SK-N-SH (cell line): ENCODE results near the gene PSMC3IP. TPM values are rescaled to one million over a fixed set of nuclear protein-coding genes. Genes with fewer than 3 reads are reported as not detected.
"Not testable (repeated sequence)": the region's sequence is repeated elsewhere in the genome, so short reads cannot be mapped to it uniquely, and the experiment has no call there.

Experiments used
- CTCF ChIA-PET: fragments of 300-600, 350-600 bp; formaldehyde crosslinking; extraction: SDS; loops from one replicate; lab custom pipeline; 2021; lab: Yijun Ruan, JAX
- POLR2A ChIA-PET: fragments of 350-600 bp; sonication (Branson Sonifier 250); formaldehyde crosslinking; extraction: SDS; loops from one replicate; lab custom pipeline; 2020; ENCODE audit warnings: antibody characterized with exemption, inconsistent platforms; lab: Yijun Ruan, JAX
- DNase-seq: peaks from one replicate; pipeline ENCODE4 v3.0.0; 2012
- H2AFZ ChIP-seq: fragments of 200-600 bp; sonication (generic); 2 replicates; pipeline ENCODE4 v1.8.1; 2016; ENCODE audit warnings: antibody characterized with exemption, mild to moderate bottlenecking, low read depth
- H3F3A ChIP-seq: fragments of 200-600 bp; sonication (generic); replicated peaks from 2 replicates; pipeline ENCODE3; 2016; ENCODE audit warnings: antibody characterized with exemption, mild to moderate bottlenecking; ENCODE audit not compliant: insufficient read depth
- H3K27ac ChIP-seq, 2 experiments: fragments of 200-500 bp in 1 of 2; fragments of 200-600 bp in 1 of 2; sonication (Bioruptor generic) in 1 of 2; sonication (generic), shearing (Covaris generic) in 1 of 2; 2 replicates each; pipeline versions ENCODE4 v1.5.1 to v1.6.1; 2014 to 2016; ENCODE audit warnings: low read depth in 2 of 2, inconsistent platforms in 1 of 2, low read length in 1 of 2, mild to moderate bottlenecking in 1 of 2, mixed read lengths in 1 of 2
- H3K27me3 ChIP-seq: fragments of 200-600 bp; sonication (generic), shearing (Covaris generic); 2 replicates; pipeline ENCODE4 v1.6.1; 2016; ENCODE audit warnings: mixed run types; ENCODE audit not compliant: insufficient read depth
- H3K36me3 ChIP-seq, 2 experiments: fragments of 200-500 bp in 1 of 2; fragments of 200-600 bp in 1 of 2; sonication (Bioruptor generic) in 1 of 2; sonication (generic) in 1 of 2; replicated peaks in 1 of 2; 2 replicates each; pipeline versions ENCODE3 to v1.5.1; 2014 to 2016; ENCODE audit warnings: low read length in 1 of 2, mild to moderate bottlenecking in 1 of 2; ENCODE audit not compliant: insufficient read depth in 2 of 2, control insufficient read depth in 1 of 2
- H3K4me1 ChIP-seq, 2 experiments: fragments of 200-500 bp in 1 of 2; fragments of 200-600 bp in 1 of 2; sonication (Bioruptor generic) in 1 of 2; sonication (generic), shearing (Covaris generic) in 1 of 2; 2 replicates each; pipeline versions ENCODE4 v1.5.1 to v1.6.1; 2014 to 2016; ENCODE audit warnings: low read depth in 1 of 2, low read length in 1 of 2, mixed run types in 1 of 2; ENCODE audit not compliant: insufficient read depth in 2 of 2, control insufficient read depth in 1 of 2
- H3K4me2 ChIP-seq: fragments of 200-600 bp; sonication (generic), shearing (Covaris generic); 2 replicates; pipeline ENCODE4 v1.6.1; 2017; ENCODE audit warnings: mixed run types
- H3K4me3 ChIP-seq, 2 experiments: fragments of 200-500 bp in 1 of 2; fragments of 200-600 bp in 1 of 2; sonication (Bioruptor generic) in 1 of 2; sonication (generic), shearing (Covaris generic) in 1 of 2; 2 replicates each; pipeline versions ENCODE4 v1.5.1 to v1.8.1; 2014 to 2016; ENCODE audit warnings: low read depth in 2 of 2, inconsistent platforms in 1 of 2, low read length in 1 of 2, mild to moderate bottlenecking in 1 of 2, mixed read lengths in 1 of 2, moderate library complexity in 1 of 2
- H3K79me2 ChIP-seq: fragments of 200-600 bp; sonication (generic); 2 replicates; pipeline ENCODE4 v1.8.1; 2017; ENCODE audit warnings: mild to moderate bottlenecking; ENCODE audit not compliant: insufficient read depth
- H3K9ac ChIP-seq: fragments of 200-600 bp; sonication (generic); 2 replicates; pipeline ENCODE4 v1.6.1; 2017; ENCODE audit warnings: mixed run types
- H3K9me2 ChIP-seq: fragments of 200-600 bp; sonication (generic); 2 replicates; pipeline ENCODE4 v1.6.1; 2017; ENCODE audit warnings: mixed run types
- H3K9me3 ChIP-seq: fragments of 200-600 bp; sonication (generic); 2 replicates; pipeline ENCODE4 v1.6.1; 2017; ENCODE audit warnings: mixed run types, mild to moderate bottlenecking, moderate library complexity
- H4K20me1 ChIP-seq: fragments of 200-600 bp; sonication (generic); 2 replicates; pipeline ENCODE4 v1.6.1; 2017; ENCODE audit warnings: mild to moderate bottlenecking, mixed run types; ENCODE audit not compliant: insufficient read depth
- FOXM1 ChIP-seq: IDR thresholded peaks from 2 replicates; pipeline ENCODE4 v1.4.0; 2012; ENCODE audit warnings: low read depth, mild to moderate bottlenecking
- NFIC ChIP-seq: IDR thresholded peaks from 2 replicates; pipeline ENCODE4 v1.4.0; 2012; ENCODE audit warnings: borderline replicate concordance
- POLR2AphosphoS5 ChIP-seq: IDR thresholded peaks from 2 replicates; pipeline ENCODE4 v1.6.1; 2012; ENCODE audit warnings: low read depth, low read length
- WGBS: methylation state at CpG from one replicate; pipeline ENCODE4 v1.1.6; 2017; ENCODE audit warnings: low lambda C conversion rate; 5-methylcytosine and 5-hydroxymethylcytosine counted together
- polyA plus RNA-seq, 3 experiments: library from polyadenylated mRNA; depleted of rRNA; stranded (reverse); fragments of >200 nt; gene quantifications; 2 replicates each; pipeline ENCODE4 v1.2.3, GENCODE V29; 2012
- TF ChIP-seq, protein P1 (sequence below): fragments of 200-600 bp; sonication (generic); IDR thresholded peaks from 2 replicates; pipeline ENCODE4 v1.6.1; 2017; ENCODE audit warnings: antibody characterized with exemption, mild to moderate bottlenecking, moderate library complexity
- TF ChIP-seq, protein P2 (sequence below): IDR thresholded peaks from 2 replicates; pipeline ENCODE4 v1.4.0; 2012; ENCODE audit warnings: low read depth, borderline replicate concordance

PSMC3IP gene
- polyA plus RNA-seq, 1 of the 3 experiments (the other 2 are of a cell fraction) = 17.3 TPM

DNA sequence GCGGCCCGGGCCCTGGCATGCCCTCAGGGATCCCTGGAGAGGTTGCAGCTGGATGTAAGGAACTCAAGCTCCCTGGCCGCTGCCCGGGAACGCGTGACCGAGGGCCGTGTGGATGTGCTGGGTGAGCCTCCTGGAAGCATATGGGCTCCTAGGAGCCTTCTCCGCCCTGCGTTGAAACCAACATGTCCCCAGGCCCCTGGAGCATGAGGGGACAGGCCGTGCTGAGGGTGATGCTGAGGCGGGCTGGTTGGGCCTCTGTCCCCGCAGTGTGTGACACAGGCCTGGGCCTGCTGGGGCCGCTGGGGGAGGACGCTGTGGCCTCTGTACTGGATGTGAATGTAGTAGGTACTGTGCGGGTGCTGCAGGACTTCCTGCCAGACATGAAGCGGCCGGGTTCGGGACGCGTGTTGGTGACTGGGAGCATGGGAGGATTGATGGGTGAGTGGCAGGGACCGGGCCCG is 30.5 kb downstream of the PSMC3IP start (continued):
- TF ChIP-seq, protein P1, sequence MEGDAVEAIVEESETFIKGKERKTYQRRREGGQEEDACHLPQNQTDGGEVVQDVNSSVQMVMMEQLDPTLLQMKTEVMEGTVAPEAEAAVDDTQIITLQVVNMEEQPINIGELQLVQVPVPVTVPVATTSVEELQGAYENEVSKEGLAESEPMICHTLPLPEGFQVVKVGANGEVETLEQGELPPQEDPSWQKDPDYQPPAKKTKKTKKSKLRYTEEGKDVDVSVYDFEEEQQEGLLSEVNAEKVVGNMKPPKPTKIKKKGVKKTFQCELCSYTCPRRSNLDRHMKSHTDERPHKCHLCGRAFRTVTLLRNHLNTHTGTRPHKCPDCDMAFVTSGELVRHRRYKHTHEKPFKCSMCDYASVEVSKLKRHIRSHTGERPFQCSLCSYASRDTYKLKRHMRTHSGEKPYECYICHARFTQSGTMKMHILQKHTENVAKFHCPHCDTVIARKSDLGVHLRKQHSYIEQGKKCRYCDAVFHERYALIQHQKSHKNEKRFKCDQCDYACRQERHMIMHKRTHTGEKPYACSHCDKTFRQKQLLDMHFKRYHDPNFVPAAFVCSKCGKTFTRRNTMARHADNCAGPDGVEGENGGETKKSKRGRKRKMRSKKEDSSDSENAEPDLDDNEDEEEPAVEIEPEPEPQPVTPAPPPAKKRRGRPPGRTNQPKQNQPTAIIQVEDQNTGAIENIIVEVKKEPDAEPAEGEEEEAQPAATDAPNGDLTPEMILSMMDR = no peak

DNA sequence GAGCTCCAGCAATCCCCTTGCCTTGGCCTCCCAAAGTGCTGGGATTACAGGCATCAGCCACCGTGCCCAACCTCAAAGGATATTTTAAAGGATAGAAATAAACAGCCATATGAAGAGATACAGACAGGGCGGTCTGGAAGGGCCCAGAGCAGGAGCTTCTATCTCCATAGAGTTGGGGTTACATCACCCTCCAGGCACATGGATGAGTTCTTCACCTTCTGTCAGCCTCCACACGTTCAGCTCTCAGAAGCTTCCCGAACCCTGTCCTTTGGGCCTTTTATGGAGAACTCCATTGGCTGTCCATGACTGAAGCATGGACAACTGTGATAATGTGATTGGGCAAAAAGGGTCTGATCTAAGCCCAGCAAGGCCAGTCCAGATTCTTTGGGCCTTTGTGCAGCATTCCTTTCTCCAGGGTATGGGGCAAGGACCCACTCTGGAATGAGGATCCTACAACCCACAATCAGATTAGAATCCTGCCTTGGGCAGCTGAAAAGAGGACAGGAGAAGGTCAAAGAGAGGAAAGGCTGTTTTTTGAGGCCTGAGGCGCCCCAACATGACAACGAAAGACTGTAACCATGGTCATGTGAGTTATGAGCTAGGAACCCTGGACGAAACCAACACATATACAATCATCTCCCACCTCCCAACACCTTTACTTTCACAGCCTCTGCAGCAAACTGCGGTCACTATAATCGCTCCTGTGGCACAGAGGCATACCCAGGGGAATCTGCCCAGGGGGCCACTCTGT is 31.6 kb downstream of the PSMC3IP start:
- H4K20me1 ChIP-seq, H2AFZ ChIP-seq, H3K27me3 ChIP-seq, H3K9me2 ChIP-seq, H3K9me3 ChIP-seq, DNase-seq, POLR2A ChIA-PET, H3K79me2 ChIP-seq, H3K9ac ChIP-seq, H3K4me3 ChIP-seq, H3K4me2 ChIP-seq, H3F3A ChIP-seq, H3K4me1 ChIP-seq, H3K27ac ChIP-seq: not testable (repeated sequence)
- 0 out of 2 replicates have a peak, but pooled peaks have one; percentile 18 for TF ChIP-seq POLR2AphosphoS5
- H3K36me3 ChIP-seq = peaks cover under 1 to 20% of the 10 kb centered on the region in 2 experiments
- CTCF ChIA-PET = interaction anchor here (0.9 to 1.4 kb wide), 2 partner anchors 9 to 32 kb away, joined by 3 to 4 read pairs; partner anchors contain the start of gene PSMC3IP
- WGBS = 93% methylated on average over 8 of the region's 9 CpGs

DNA sequence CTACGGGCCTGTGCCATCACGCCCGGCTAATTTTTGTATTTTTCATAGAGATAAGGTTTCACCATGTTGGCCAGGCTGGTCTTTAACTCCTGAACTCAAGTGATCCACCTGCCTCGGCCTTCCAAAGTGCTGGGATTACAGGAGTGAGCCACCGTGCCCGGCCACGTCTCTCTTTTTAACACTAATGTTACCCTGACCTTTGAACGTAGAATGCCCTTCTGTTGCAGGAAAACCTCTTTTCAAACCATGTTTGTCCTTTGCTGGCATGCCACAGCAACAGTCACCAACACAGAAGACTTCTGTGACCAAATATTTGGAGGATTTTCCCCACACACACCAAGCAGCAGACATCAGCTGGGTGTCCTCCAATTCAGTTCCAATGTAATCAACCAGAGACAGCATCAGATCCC is 32.6 kb downstream of the PSMC3IP start:
- no peaks in the 10 kb centered on the region for H4K20me1 ChIP-seq
- no peaks in the 10 kb centered on the region for H3K27me3 ChIP-seq
- no peak overlapping the region for H3K27ac ChIP-seq
- H3K9me3 ChIP-seq = no peaks in the 10 kb centered on the region
- H2AFZ ChIP-seq = no peak overlapping the region
- H3K9me2 ChIP-seq = no peaks in the 10 kb centered on the region
- TF ChIP-seq FOXM1 (no peak), NFIC (no peak)
- TF ChIP-seq, protein P2, sequence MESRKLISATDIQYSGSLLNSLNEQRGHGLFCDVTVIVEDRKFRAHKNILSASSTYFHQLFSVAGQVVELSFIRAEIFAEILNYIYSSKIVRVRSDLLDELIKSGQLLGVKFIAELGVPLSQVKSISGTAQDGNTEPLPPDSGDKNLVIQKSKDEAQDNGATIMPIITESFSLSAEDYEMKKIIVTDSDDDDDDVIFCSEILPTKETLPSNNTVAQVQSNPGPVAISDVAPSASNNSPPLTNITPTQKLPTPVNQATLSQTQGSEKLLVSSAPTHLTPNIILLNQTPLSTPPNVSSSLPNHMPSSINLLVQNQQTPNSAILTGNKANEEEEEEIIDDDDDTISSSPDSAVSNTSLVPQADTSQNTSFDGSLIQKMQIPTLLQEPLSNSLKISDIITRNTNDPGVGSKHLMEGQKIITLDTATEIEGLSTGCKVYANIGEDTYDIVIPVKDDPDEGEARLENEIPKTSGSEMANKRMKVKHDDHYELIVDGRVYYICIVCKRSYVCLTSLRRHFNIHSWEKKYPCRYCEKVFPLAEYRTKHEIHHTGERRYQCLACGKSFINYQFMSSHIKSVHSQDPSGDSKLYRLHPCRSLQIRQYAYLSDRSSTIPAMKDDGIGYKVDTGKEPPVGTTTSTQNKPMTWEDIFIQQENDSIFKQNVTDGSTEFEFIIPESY = no peak
- no peak for DNase-seq
- no peak overlapping the region for H3K4me3 ChIP-seq
- H3K79me2 ChIP-seq = peaks cover 6% of the 10 kb centered on the region; the same call in 1 of the 2 replicates
- peaks cover 7% of the 10 kb centered on the region for H3F3A ChIP-seq
- peaks cover 0 to 20% of the 10 kb centered on the region in 2 experiments for H3K36me3 ChIP-seq
- WGBS = 79% methylated on average over 8 of the region's 8 CpGs
- POLR2A ChIA-PET = no interaction called here
- no peak overlapping the region for H3K9ac ChIP-seq
- CTCF ChIA-PET = interaction anchor here (1.4 kb wide), 1 partner anchor 33 kb away, joined by 4 read pairs; the partner anchor contains the start of gene PSMC3IP
- H3K4me2 ChIP-seq = no peak overlapping the region
- H3K4me1 ChIP-seq = no peaks in the 10 kb centered on the region
